Posterior cingulate gyrus (tissue), 11 donors: ENCODE measurements around the gene LGR4.

Experiments
- DNase-seq, 10 donors: peaks; one replicate each; pipeline versions ENCODE4 v3.0.0 to v3.0.0-alpha.2; 2020 to 2021; ENCODE audit warnings: mixed read lengths in 3 of 10
- intact Hi-C: fragments of 100-400 bp; cut with DNase I; formaldehyde crosslinking; loops from one replicate; pipeline ENCODE4 v1.15.1; 2023

LGR4 gene

GRCh38 chr11:27317751-27318150 lies 154.8 kb downstream of the LGR4 start:
- DNase-seq, result no peak
- intact Hi-C loops, result no loop called here
